OCI-LY3 (cell line): ENCODE measurements around the gene HHAT.

ENCODE experiments used
- CTCF ChIP-seq: fragments of 200-600, 300-600 bp; sonication (generic); IDR thresholded peaks from 2 replicates; pipeline ENCODE4 v1.5.1; 2014; ENCODE audit warnings: antibody characterized with exemption, low read length, low read depth
- EZH2phosphoT487 ChIP-seq: fragments of 200-600 bp; shearing (Covaris generic); IDR thresholded peaks from 2 replicates; pipeline ENCODE4 v1.6.1; 2018; ENCODE audit warnings: antibody characterized with exemption, mixed run types, low read depth

GRCh38 chr1:210477328-210477924 is 148.7 kb downstream of the HHAT start:
- TF ChIP-seq CTCF (peak; percentile 25), EZH2phosphoT487 (no peak)
